ENCODE results near the gene PAQR9. TPM values are rescaled to one million over a fixed set of nuclear protein-coding genes. Genes with fewer than 3 reads are reported as not detected.

The PAQR9 gene
- total RNA-seq, 1 donor from 2014 or later = not detected

GRCh38 chr3:142926368-142926944 is 37.0 kb downstream of the PAQR9 start:
- no peaks in the 10 kb centered on the region for H3K36me3 ChIP-seq
- no peak for DNase-seq (ENCODE audit: extremely low spot score in 2 of 2)
- TF ChIP-seq CTCF (IDR thresholded peaks at IDR 0.05) (no peak), POLR2A (IDR thresholded peaks at IDR 0.05) (no peak), POLR2AphosphoS5 (IDR thresholded peaks at IDR 0.05; ENCODE audit: insufficient read depth in 1 of 2, low read depth in 1 of 2) (no peak)
- H3K27me3 ChIP-seq = no peaks in the 10 kb centered on the region
- H3K9me3 ChIP-seq = no peaks in the 10 kb centered on the region
- no peak overlapping the region for H3K4me3 ChIP-seq
- no peaks in the 10 kb centered on the region for H3K4me1 ChIP-seq
- H3K27ac ChIP-seq = no peak overlapping the region
- intact Hi-C loops (cut with DNase I) = no loop called here

- H3K4me3 ChIP-seq = no peak overlapping the region
- intact Hi-C loops (cut with DNase I) = no loop called here
- no peaks in the 10 kb centered on the region for H3K9me3 ChIP-seq
- no peak for DNase-seq (ENCODE audit: extremely low spot score in 2 of 2)
- H3K4me1 ChIP-seq = no peaks in the 10 kb centered on the region
- H3K27me3 ChIP-seq = no peaks in the 10 kb centered on the region
- no peaks in the 10 kb centered on the region for H3K36me3 ChIP-seq
- H3K27ac ChIP-seq = no peak overlapping the region
- no peak for TF ChIP-seq POLR2A (IDR thresholded peaks at IDR 0.05)
- no peak for TF ChIP-seq POLR2AphosphoS5 (IDR thresholded peaks at IDR 0.05; ENCODE audit: insufficient read depth in 1 of 2, low read depth in 1 of 2)
- TF ChIP-seq CTCF (IDR thresholded peaks at IDR 0.05) = no peak
Observed at GRCh38 chr3:142925140-142925539, 38.3 kb downstream of the PAQR9 start.

GRCh38 chr3:142923694-142924093 is 39.8 kb downstream of the PAQR9 start:
- H3K27me3 ChIP-seq = no peaks in the 10 kb centered on the region
- TF ChIP-seq POLR2A (IDR thresholded peaks at IDR 0.05) (no peak), POLR2AphosphoS5 (IDR thresholded peaks at IDR 0.05; ENCODE audit: insufficient read depth in 1 of 2, low read depth in 1 of 2) (no peak), CTCF (IDR thresholded peaks at IDR 0.05) (no peak)
- no peak for DNase-seq (ENCODE audit: extremely low spot score in 2 of 2)
- no peaks in the 10 kb centered on the region for H3K4me1 ChIP-seq
- no peaks in the 10 kb centered on the region for H3K9me3 ChIP-seq
- H3K27ac ChIP-seq = no peak overlapping the region
- intact Hi-C loops (cut with DNase I) = no loop called here
- no peak overlapping the region for H3K4me3 ChIP-seq
- no peaks in the 10 kb centered on the region for H3K36me3 ChIP-seq

GRCh38 chr3:142916605-142917004 is 46.9 kb downstream of the PAQR9 start:
- no peak for DNase-seq (ENCODE audit: extremely low spot score in 2 of 2)
- no peaks in the 10 kb centered on the region for H3K27me3 ChIP-seq
- intact Hi-C loops (cut with DNase I) = no loop called here
- no peak overlapping the region for H3K27ac ChIP-seq
- no peaks in the 10 kb centered on the region for H3K9me3 ChIP-seq
- no peak for TF ChIP-seq CTCF (IDR thresholded peaks at IDR 0.05)
- TF ChIP-seq POLR2AphosphoS5 (IDR thresholded peaks at IDR 0.05; ENCODE audit: insufficient read depth in 1 of 2, low read depth in 1 of 2) = no peak
- TF ChIP-seq POLR2A (IDR thresholded peaks at IDR 0.05) = no peak
- no peaks in the 10 kb centered on the region for H3K36me3 ChIP-seq
- H3K4me3 ChIP-seq = no peak overlapping the region
- no peaks in the 10 kb centered on the region for H3K4me1 ChIP-seq

- TF ChIP-seq POLR2AphosphoS5 (IDR thresholded peaks at IDR 0.05; ENCODE audit: insufficient read depth in 1 of 2, low read depth in 1 of 2) (no peak), CTCF (IDR thresholded peaks at IDR 0.05) (no peak), POLR2A (IDR thresholded peaks at IDR 0.05) (no peak)
- intact Hi-C loops (cut with DNase I) = no loop called here
- no peaks in the 10 kb centered on the region for H3K4me1 ChIP-seq
- no peaks in the 10 kb centered on the region for H3K27me3 ChIP-seq
- H3K9me3 ChIP-seq = no peaks in the 10 kb centered on the region
- no peak overlapping the region for H3K27ac ChIP-seq
- no peaks in the 10 kb centered on the region for H3K36me3 ChIP-seq
- DNase-seq (ENCODE audit: extremely low spot score in 2 of 2) = no peak
- no peak overlapping the region for H3K4me3 ChIP-seq
Observed at GRCh38 chr3:142915636-142916035, 47.8 kb downstream of the PAQR9 start.
